SHP77 treated with DMSO at 0.1 percent for 48 hours (cell line): ENCODE data around the gene ASB1.

ENCODE experiments used
- DNase-seq: peaks from one replicate; lab custom pipeline; 2025; lab: John Stamatoyannopoulos, UW

Gene ASB1

DNA sequence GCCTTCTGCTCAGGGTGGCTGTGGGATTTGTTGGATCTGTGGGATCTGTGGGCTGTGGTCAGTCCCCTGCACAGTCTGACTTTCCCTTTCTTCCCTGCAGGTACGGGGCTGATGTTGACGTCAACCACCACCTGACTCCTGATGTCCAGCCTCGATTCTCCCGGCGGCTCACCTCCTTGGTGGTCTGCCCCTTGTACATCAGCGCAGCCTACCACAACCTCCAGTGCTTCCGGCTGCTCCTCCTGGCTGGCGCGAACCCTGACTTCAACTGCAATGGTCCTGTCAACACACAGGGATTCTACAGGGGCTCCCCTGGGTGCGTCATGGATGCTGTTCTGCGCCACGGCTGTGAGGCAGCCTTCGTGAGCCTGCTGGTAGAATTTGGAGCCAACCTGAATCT lies 17.5 kb downstream of the ASB1 start:
- no peak for DNase-seq

DNA sequence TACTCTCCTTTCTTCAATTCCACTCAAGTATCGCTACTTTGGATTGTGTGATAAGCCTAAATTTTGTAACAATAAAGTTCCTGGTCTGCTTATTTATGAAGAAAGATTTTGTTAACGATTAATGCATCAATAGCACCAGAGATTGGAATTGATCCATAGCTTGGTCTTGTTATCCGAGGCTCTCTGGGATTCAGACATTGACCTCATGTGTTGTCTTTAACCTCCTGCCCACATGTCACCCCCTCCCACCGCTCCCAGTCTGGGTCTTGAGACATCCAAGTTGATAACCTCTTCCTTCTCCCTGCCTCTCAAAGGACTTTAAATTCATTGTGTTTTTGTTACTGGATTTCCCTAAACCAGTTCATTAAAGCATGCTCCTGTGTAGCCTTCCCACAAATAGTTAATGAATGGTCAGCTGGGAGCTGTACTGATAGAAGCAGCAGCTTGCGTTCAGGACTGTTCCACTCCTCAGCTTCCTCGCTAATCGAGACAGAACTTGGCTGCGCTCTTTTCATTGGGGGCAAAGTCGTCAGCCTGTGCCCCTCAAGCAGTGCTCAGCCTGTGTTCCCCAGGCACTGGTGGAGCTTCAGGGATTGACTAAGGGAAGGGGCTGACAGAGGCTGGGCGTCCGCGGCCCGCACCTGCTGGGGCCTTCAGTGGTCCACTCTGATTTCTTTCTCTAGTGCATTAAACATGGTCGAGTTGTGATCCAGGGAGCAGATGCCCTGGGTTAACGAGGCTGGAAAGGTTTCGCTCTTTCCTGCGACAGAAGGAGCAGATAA lies 18.9 kb downstream of the ASB1 start:
- no peak for DNase-seq

DNA sequence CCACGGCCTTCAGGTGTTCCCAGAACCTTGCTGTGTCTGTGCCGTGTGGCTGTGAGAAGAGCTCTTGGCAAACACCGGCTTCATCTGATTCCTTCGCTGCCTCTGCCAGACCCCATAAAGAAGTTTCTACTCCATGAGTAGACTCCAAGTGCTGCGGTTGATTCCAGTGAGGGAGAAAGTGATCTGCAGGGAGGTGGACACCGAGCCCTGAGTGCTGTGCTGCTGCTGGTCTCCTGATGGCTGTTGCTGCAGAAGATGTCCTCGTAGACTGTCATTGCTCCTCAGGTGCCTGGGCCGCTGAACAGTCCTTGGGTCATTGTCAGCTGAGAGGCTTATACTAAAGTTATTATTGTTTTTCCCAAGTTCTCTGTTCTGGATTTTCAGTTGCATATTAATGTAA lies 19.6 kb downstream of the ASB1 start:
- DNase-seq, result no peak

- no peak for DNase-seq
Measured at GRCh38 chr2:238448031-238448955, 21.6 kb downstream of the ASB1 start.

GRCh38 chr2:238449241-238449640 lies 22.5 kb downstream of the ASB1 start:
- no peak for DNase-seq

DNA sequence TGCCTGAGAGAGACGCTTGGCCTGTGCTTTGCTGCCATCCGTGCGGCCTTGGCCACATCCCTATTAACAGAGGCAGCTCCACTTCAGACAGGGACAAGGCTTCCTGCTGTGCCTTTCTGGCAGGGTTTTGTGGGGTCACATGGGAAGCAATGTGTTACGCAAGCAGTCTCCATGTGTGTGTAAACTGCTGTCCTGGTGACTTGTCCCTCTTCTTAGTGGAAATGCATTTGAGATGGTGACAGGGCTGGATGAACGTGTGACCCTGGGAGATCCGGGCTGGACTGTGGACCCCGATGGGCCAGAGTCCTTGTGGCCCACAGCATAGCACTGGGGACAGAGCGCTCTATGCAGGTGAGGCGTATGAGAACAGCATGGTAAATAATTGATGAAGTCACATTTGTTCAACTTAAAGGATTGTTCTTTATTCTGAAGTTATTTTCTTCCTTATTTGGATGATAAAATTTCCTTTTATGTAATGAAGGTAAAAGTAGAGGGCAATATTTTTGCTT lies 23.2 kb downstream of the ASB1 start:
- DNase-seq, result no peak

DNA sequence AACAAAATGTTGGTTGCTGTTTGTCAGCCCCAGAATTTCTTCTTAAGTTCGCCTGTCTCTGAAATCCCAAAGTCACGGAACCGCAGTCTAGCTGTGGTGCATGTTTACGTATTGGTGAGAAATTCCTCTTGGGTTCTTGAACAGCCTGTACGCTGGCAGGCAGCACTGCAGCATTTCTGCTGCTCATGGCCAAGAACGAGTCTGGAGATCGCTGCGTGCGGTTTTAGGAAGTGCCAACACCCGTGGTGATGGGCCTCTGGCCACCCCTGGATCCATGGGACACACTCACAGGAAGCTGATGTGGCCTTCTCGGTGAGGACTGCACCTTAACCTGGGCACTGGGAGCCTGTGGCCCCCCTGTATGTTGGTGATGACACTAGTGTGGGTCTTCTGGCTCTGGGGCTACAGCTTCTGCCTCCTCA lies 23.7 kb downstream of the ASB1 start:
- no peak for DNase-seq

DNA sequence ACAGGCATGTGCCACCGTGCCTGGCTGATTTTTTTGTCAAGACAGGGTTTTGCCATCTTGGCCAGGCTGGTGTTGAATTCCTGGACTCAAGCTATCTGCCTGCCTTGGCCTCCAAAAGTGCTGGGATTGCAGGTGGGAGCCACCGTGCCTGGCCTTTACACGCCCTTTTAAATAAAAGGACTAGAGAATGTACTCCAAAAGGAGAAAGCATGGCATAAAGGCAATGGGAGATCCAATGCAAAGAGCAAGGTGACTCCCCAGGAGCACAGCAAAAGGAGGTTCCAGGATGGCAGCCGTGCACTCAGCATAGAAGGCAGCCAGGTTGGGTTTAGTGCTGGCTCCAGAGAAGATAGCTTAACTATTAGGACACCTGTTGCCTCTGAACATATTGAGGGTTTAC lies 27.1 kb downstream of the ASB1 start:
- no peak for DNase-seq

- no peak for DNase-seq
Measured at GRCh38 chr2:238456449-238456848, 29.7 kb downstream of the ASB1 start.

DNA sequence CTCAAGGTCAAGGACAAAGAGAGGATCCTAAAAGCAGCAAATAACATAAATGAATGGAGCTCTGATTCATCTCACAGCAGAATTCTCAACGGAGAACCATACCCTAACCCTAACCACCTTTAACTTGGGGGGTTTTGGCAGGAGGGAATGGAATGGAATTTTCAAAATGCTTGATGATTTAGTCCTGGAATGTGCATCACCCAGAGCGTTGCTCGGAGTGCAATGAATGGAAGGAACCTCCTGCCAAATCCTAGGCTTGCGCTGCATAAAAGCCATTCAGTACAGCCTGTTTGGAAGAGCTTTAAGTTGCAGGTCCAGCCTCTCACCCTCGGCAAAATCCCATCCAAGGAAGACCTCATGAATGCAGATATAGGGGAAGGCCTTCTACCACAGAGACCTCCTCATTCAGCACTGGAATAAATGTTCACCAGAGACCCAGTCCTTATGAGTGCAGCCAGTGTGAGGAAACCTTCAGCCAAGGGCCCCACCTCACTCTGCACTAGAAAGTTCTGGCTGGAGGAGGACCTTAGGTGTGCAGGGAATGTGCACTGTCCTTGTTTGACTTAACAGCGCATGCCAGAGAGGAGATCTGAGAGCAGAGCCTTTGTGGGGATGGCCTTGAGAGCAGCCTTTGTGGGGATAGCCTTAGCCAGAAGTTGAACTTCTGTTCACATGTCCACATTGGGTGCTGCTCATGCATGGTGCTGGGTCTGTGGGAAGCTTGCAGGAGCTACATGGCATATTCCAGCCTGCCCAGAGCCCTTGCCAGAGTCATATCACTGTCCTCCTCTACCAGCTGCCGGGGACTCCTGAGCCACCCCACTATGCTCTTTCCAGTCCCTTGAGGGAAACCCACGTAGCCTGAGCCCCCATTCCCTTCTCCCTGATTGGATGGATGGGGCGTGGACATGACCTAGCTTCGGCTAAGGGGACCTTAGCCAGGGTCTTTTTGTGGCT lies 30.5 kb downstream of the ASB1 start:
- DNase-seq, result no peak

DNA sequence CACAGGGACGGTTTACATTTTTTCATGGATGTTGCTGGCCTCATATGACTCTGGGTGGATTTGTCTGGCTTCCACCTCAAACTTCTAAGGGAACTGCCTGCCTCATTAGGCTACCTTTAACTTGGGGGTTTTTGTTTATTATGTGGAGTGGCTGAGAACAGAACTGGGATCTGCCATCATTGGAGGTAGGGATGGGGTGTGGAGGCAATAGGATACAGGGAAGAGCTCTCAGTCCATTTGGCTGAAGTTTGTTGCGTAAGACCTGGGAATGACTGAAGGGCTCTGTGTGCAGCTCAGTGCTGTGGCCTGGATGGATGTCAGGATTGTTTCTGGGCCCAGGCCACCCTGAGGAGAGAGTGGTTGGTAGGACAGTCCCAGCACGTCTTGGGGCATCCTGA lies 31.2 kb downstream of the ASB1 start:
- DNase-seq, result no peak

- DNase-seq, result no peak
Measured at GRCh38 chr2:238458651-238459050, 31.9 kb downstream of the ASB1 start.

DNA sequence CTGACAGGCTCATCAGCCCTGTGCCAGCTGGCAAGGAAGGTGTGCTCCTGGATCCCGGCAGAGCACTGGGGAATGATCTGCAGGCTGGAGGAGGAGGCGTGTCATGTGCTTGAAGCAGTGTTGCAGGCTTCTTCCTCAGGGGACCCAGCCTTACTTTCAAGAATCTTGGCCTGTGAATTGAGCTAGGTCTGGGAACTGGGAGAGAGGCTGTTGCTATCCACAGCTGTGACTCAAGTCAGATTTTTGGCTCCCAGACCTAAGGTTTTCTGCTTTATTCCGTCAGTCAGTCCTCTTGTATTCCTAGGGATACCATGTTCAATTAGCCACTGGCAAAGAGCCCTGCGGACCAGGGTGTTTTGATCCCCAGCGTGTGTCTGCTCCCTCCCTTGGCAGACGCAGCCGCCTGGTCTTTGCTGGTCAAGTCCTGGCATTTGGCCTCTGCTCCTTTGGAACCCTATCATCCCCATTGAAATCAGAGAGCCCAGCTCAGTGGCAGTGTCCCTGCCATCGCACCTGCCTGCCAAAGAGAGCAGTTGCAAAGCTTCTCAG lies 32.4 kb downstream of the ASB1 start:
- DNase-seq, result no peak

GRCh38 chr2:238461051-238461450 lies 34.3 kb downstream of the ASB1 start:
- DNase-seq, result no peak

DNA sequence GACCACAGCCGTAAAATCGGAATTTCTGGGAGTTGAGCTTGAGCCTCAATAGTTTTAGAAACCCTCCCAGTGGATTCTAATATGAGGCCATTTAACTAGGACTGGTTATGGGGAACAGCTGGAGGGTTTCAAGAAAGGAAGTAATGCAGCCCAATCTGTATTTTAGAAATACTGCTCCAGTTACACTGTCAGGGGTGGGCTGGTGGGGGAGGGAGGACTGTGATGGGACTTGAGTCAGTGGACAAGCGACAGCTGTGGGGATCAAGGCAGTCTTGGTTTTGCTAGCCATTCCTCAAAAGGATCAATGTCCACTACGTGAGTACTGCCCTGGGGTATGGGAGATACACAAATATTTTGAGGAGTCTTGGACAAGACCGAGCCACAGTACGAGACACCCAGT lies 34.8 kb downstream of the ASB1 start:
- no peak for DNase-seq

- no peak for DNase-seq
Measured at GRCh38 chr2:238461916-238462315, 35.2 kb downstream of the ASB1 start.

DNA sequence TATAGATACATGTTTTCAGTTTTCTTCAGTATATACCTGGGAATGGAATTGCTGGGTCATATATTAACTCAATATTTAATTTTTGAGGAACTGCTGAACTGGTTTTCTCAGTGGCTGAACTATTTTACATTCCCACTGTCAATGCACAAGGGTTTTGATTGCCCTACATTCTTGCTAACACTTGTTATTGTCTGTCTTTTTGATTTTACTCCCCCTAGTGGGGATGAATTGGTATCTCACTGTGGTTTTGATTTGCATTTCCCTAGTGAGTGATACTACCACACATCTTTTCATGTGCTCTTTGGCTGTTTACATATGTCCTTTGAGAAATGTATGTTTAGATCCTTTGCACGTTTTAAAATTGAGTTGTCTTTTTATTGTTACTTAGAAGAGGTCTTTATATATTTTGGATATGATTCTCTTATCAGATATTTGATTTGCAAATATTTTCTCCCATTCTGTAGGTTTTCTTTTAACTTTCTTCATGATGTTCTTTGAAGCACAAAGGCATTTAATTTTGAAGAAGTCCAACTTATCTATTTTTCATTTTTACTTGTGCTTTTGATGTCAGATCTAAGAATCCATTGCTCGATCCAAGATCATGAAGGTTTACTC lies 36.2 kb downstream of the ASB1 start:
- DNase-seq, result no peak

GRCh38 chr2:238464389-238464788 lies 37.7 kb downstream of the ASB1 start:
- no peak for DNase-seq

GRCh38 chr2:238465487-238466242 lies 38.9 kb downstream of the ASB1 start:
- DNase-seq, result no peak

DNA sequence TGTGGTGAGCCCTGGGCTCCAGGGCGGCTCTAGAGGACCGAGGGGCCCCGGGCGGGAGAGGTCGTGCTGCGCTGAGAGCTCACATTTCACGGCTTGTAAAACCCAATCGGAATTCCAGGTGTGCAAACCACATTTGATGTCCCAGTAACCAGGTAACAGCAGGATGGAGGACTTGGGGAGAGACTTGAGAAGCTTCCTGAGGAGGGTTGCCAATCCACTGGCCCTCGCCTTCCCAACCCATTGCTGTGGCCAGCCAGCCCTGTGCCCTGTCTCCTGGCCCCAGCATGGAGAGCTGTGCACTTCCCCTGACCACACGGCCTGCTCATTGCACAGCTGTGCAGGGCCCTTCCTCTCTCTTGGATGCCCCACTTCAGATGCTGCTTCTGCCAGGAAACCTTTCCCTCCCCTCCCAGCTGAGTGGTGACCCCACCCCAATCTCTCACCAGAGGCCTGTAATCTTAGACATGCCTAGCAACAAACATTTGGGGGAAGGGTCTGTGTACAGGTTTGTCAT lies 39.6 kb downstream of the ASB1 start:
- DNase-seq, result no peak
